ENCODE measurements around the gene MLPH. TPM values are rescaled to one million over a fixed set of nuclear protein-coding genes. Genes with fewer than 3 reads are reported as not detected.

MLPH gene
- total and polyA plus RNA-seq, 2 of the 4 experiments (the other 2 are of a cell fraction), result 13.8 to 21.6 TPM

DNA sequence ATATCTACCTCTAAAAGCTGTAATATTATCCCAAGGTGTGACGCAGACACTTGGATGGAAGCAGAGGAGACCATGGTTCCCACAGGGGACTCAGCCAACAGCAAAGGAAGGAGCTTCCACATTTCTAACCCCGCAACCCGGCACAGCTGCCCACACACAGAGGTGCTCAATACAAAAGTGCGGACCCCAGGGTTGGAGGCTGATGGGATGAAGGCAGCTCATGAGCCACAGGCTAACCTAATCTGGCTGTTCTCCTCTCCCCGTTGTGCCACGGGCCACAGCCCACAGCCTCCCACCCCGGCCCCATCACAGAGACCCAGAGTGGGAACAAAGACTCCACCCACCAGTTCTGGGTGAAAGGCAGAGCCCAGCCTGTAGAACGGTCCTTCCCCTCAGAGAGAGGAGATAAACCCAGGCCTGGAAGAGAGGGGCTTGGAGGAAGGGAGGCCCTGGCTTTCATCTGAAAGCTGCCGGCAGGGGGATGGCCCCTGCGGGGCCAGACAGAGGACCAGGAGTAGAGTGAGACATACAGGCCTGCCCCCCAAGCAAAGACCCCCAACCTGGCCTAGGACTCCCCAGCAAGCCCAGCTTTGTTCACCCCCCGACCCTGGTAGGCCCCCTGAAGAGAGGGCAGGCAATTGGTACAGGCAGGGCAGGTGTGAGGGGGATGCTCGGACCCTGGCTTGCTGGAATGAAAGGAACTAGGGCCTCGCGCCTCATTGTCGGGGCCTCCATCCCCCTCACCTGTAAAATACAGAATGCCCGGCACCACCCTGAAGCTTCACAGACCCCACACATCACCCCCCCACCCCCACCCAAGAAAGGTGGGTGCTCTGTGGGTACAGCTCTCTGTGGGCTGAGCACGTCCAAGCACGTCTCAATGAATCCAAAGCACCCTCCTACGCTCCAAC, 96.6 kb downstream of the MLPH start:
- peaks cover 2% of the 10 kb centered on the region; the same call in 1 of the 2 replicates for H3K27me3 ChIP-seq (ENCODE audit: control insufficient read depth, insufficient read depth, low read length)
- dilution Hi-C loops (cut with HindIII; ENCODE audit: low sequenced_read_pairs, unreplicated experiment), result no loop called here
- H3K4me2 ChIP-seq (ENCODE audit: low read depth, low read length), result no peak overlapping the region
- no peak overlapping the region for H3K27ac ChIP-seq (ENCODE audit: insufficient read depth, low read length)
- CTCF ChIA-PET, result interaction anchor here (0.6 to 2.9 kb wide), 2 partner anchors 161 to 162 kb away, joined by 3 to 20 read pairs; no protein-coding TSS in a partner anchor
- no peak overlapping the region for H3K4me3 ChIP-seq (ENCODE audit: insufficient read depth, low read depth, low read length)
- 0 out of 2 replicates have a peak, but pooled peaks cover 3% of the 10 kb centered on the region for H3K9me1 ChIP-seq (ENCODE audit: insufficient read depth, low read length)
- H3K18ac ChIP-seq (ENCODE audit: low read depth, low read length), result no peak overlapping the region
- in situ Hi-C loops (cut with MboI; ENCODE audit: low sequenced_read_pairs), result no loop called here
- no peaks in the 10 kb centered on the region for H3K36me3 ChIP-seq (ENCODE audit: control insufficient read depth, insufficient read depth, low read length)
- no peak overlapping the region for H3K4ac ChIP-seq (ENCODE audit: low read depth, low read length)
- ATAC-seq (ENCODE audit: low read depth), result no peak
- no peak overlapping the region for H3K56ac ChIP-seq (ENCODE audit: extremely low read depth, insufficient read depth, low read length)
- no peak overlapping the region for H4K8ac ChIP-seq (ENCODE audit: low read depth in 2 of 2, low read length in 2 of 2)
- intact Hi-C loops (cut with micrococcal nuclease), result no loop called here
- H3K9me3 ChIP-seq (ENCODE audit: control insufficient read depth, insufficient read depth, low read length), result peaks cover 3% of the 10 kb centered on the region; the same call in 1 of the 2 replicates
- H2AK5ac ChIP-seq (ENCODE audit: low read depth, low read length), result no peak overlapping the region
- POLR2A ChIA-PET (ENCODE audit: unreplicated experiment), result no interaction called here
- BruUV-seq (replicated peaks), result no TSS peak
- no peak for DNase-seq
- no peaks in the 10 kb centered on the region for H4K20me1 ChIP-seq (ENCODE audit: insufficient read depth, low read length)
- 62% methylated on average over 3 of the region's 19 CpGs; no CpG with 5 or more reads in 1 of the 2 experiments for WGBS, 2 experiments (ENCODE audit: extremely low coverage in 2 of 2, insufficient read length in 1 of 2)
- TF ChIP-seq POLR2A (IDR thresholded peaks at IDR 0.05; ENCODE audit: low read depth, low read length) (no peak), USF2 (IDR thresholded peaks at IDR 0.05; ENCODE audit: low read depth, low read length) (no peak), RFX5 (IDR thresholded peaks at IDR 0.05; ENCODE audit: low read depth, low read length) (no peak), RAD21 (IDR thresholded peaks at IDR 0.05; ENCODE audit: low read length) (no peak), MAFK (IDR thresholded peaks at IDR 0.05; ENCODE audit: low read depth, low read length) (no peak), SMC3 (IDR thresholded peaks at IDR 0.05; ENCODE audit: low read depth, low read length) (no peak), BHLHE40 (IDR thresholded peaks at IDR 0.05; ENCODE audit: low read depth, low read length) (no peak), MAZ (IDR thresholded peaks at IDR 0.05; ENCODE audit: borderline replicate concordance, low read depth, low read length) (no peak)
- H3K79me1 ChIP-seq (ENCODE audit: low read depth in 1 of 2, low read length in 2 of 2), result no peaks in the 10 kb centered on the region
- H3K9ac ChIP-seq (ENCODE audit: low read depth, low read length), result no peak overlapping the region
- H2BK120ac ChIP-seq (ENCODE audit: low read depth, low read length), result no peak overlapping the region
- H2BK15ac ChIP-seq (ENCODE audit: low read depth, low read length), result no peak overlapping the region; the same call in 2 of the 3 replicates
- H4K91ac ChIP-seq (ENCODE audit: insufficient read depth, low read depth, low read length), result no peak overlapping the region
- H2AFZ ChIP-seq (replicated peaks; ENCODE audit: low read length, poor library complexity), result no peak overlapping the region
- H2BK5ac ChIP-seq (ENCODE audit: low read depth, low read length, poor library complexity, severe bottlenecking), result no peak overlapping the region
- no peak overlapping the region for H2AK9ac ChIP-seq (replicated peaks; ENCODE audit: low read depth, low read length, poor library complexity)
- no peak overlapping the region for H2BK20ac ChIP-seq (ENCODE audit: low read depth, low read length)
- no peak overlapping the region for H3K23ac ChIP-seq (ENCODE audit: low read depth, low read length)
- H4K5ac ChIP-seq (ENCODE audit: low read depth, low read length), result no peak overlapping the region
- H3K14ac ChIP-seq (replicated peaks; ENCODE audit: low read depth, low read length), result no peak overlapping the region
- no peaks in the 10 kb centered on the region for H3K4me1 ChIP-seq (ENCODE audit: control insufficient read depth, insufficient read depth, low read length)

Data from IMR-90 (cell line).